ENCODE results near the gene NFYB.

DNA sequence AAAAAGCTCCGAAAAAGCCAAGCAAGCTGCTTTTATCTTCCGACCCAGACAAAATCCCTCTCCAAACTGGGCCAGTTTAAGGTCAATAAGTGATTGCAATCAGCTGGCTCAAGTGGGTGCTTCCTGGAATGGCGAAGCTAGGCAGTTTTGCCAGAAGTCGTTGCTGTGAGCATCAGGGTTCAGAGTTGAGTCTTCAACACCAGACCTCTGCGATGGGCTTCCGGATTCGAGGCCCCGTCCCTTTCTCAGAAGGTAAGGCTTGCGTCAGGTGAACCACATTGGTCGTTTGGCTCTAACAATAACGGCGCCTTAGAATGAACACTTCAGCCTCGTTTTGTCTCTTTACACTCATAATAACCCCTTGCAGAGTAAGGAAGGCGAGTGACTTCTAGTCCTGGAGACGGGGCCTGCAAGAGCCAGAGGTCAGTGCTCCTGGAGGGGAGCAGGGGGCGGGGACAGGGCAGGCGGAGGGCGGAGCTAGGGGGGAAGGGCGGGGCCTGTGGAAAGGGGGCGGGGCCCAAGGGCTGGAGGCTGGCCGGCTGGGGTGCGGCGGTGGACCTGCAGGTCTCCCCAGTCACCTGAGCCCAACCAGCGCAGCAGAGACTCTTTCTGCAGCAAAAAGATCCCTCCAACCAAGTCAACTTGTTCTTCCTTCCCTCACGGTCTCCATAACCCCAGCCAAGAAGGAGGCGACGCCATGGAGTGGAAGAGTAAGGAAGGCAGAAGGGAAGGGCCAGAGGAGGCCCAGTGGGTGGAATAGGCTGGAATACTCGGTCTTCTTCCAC, 34.0 kb upstream of the NFYB start:
- no peak for TF ChIP-seq POLR2A (IDR thresholded peaks at IDR 0.05)
- TF ChIP-seq, protein P1, sequence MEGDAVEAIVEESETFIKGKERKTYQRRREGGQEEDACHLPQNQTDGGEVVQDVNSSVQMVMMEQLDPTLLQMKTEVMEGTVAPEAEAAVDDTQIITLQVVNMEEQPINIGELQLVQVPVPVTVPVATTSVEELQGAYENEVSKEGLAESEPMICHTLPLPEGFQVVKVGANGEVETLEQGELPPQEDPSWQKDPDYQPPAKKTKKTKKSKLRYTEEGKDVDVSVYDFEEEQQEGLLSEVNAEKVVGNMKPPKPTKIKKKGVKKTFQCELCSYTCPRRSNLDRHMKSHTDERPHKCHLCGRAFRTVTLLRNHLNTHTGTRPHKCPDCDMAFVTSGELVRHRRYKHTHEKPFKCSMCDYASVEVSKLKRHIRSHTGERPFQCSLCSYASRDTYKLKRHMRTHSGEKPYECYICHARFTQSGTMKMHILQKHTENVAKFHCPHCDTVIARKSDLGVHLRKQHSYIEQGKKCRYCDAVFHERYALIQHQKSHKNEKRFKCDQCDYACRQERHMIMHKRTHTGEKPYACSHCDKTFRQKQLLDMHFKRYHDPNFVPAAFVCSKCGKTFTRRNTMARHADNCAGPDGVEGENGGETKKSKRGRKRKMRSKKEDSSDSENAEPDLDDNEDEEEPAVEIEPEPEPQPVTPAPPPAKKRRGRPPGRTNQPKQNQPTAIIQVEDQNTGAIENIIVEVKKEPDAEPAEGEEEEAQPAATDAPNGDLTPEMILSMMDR (IDR thresholded peaks at IDR 0.05): no peak

All from adrenal gland (tissue), 5 donors.